ENCODE measurements around the gene SLC9A7.
A peak's percentile ranks its signal among the peaks of the same experiment; 100 is the strongest.

Gene SLC9A7

DNA sequence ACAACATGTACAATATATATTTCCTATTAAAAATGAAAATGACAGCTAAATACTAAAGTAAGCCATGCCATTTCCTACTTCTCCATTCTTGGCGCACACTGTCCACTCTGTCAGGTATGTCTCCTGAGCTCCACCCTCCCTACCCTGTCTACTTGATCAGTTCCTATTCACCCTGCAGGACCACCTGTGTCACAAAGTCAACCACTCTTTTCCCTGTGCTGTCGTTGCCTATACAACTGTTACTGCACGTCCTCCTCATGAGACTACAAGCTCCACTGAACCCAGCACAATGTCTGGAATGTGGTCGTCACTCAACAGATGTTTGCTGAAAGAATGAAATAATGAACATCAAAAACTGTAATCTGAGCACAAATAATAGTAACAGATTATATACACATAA lies 54.9 kb downstream of the SLC9A7 start:
- no peak for DNase-seq (ENCODE audit: low read depth)

DNA sequence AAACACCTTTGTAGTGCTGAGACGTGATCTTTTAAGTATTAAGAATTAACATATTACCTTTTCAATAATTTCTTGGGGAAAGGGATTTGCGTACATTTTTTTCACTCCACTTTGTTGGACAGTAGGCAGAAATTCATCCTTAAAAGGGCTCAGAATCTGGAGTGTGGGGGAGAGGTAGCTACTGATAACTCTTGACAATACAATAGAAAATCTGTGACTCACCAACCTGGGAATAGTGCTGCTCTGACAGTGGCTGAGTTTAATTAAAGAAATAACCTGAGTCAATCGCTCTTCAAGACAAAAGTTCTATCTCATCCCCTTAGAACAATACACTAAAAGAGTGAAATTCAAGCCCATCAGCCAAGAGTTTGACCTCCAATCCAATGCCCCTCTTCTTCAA lies 60.2 kb downstream of the SLC9A7 start:
- DNase-seq (ENCODE audit: low read depth) = no peak

DNA sequence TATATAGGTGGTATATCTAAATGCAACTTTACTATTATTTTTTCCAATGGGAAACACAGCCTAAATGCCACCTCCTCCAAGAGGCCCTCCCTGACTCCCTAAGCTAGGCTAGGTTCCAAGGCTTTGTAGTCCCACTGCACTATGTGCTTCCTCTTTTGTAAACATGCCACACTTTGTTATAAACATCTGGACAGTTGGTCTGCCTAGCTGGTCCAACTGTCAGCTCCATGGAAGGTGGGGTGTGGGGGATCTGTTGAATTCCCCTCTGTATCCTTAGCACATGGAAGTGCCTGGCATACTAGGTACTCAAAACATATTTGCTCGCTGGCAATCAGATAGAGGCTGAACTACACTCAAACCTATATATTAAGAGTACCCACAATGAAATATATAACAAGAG lies 63.4 kb downstream of the SLC9A7 start:
- DNase-seq (ENCODE audit: low read depth) = no peak

DNA sequence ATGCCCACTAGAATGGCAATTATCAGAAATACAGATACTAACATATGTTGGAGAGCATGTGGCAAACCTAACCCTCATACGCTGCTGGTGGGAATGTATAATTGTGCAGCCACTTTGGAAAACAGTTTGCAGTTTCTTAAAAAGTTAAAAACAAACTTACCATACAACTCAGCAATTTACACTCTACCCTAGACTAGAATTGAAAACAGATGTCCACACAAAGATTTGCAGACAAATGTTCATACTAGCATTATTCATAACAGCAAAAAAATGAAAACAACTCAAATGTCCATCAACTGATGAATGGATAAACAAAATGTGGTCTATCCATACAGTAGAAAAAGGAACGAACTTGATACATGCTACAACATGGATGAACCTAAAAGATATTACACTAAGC lies 64.4 kb downstream of the SLC9A7 start:
- no peak for DNase-seq (ENCODE audit: low read depth)

DNA sequence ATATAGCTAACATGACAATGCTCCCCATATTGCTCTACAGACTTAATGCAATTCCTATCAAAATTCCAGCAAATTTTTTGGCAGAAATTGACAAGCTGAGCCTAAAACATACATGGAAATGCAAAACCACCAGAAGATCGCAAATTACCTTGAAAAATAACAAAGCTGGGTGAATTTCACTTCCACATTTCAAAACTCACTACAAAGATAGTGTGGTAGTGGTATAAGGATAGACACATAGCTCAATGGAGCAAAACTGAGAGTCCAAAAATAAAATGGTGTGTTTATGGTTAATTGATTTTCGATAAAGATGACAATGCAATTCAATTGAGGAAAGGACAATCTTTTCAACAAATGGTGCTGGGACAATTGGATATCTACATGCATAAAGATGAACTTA lies 65.8 kb downstream of the SLC9A7 start:
- DNase-seq (ENCODE audit: low read depth) = no peak

DNA sequence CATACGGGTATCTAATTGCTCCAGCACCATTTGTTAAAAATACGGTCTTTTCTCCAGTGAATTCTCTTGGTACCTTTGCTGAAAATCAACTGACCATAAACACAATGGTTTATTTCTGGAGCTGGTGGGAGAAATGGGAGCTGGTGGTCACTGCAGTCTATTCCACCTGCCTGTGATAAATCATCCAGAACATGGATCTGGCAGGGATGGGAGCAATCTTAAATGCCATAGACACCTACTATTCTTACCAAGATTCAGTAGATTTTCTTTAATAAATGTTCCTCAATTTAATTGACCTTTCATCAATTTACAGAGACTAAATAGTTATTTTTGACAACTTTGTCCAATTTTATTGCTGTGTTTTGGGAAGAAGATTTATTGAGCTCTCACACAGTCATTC lies 68.1 kb downstream of the SLC9A7 start:
- no peak for DNase-seq (ENCODE audit: low read depth)

DNA sequence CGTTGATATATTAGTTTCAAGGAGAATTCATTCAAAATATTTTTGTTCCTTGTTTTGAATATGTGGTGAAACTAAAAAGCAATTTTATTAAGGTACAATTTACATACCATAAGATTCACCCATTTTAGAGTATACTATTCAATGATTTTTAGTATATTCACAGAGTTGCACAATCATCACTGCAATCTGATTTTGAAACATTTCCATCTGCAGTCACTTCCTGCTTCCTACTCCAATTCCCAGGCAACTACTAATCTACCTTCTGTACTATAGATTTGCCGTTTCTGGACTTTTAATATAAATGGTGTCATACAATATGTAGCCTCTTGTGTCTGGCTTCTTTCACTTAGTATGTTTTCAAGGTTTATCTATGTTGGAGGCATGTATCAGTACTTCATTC lies 71.3 kb downstream of the SLC9A7 start:
- DNase-seq (ENCODE audit: low read depth) = no peak

DNA sequence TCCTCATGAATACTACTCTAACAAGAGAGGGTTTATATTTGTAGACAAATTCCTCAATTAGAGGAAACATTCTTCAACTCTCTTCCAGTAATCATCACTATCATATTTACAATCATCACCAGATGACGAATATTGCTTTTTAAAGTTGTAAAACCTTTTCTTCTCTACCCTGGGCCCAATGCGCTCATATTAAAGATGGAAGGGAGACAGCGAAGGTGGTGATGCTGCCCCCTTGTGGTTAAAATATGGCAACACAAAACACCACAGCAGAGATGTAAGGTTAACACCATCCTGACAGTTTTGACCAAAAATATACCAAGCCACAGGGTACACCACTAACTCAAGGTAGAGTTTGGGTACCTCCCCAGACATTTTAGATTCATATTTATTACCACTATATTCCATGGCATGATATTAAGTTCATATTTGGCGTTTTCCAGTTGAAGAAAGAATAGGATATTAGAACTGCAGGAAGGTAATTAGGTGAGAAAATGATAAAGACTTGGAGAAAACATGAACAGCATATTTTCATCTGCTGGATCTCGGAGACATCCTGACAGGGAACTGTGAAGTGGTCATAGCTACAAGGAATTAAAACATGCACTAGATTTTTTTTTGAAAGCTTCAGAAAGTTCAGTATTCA lies 72.8 kb downstream of the SLC9A7 start:
- peak; percentile 20 for DNase-seq (ENCODE audit: low read depth)

DNA sequence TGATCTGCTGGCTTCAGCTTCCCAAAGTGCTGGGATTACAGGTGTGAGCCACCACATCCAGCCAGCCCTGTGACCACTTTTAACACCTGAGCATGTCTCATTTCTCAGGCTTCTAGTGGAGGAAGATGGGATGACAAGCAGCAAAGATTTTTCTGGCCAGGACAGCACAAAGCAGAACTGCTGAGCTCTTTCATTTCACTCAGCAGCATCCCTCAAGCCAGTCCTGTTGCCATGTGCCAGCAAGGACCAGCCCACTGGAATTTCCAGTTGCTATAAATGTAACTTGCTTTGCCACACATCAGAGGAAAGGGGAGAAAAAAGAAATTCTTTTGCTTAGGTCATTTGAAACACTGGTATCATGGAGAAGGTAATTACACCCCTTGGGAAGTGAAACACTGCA lies 75.9 kb downstream of the SLC9A7 start:
- DNase-seq (ENCODE audit: low read depth) = no peak

DNA sequence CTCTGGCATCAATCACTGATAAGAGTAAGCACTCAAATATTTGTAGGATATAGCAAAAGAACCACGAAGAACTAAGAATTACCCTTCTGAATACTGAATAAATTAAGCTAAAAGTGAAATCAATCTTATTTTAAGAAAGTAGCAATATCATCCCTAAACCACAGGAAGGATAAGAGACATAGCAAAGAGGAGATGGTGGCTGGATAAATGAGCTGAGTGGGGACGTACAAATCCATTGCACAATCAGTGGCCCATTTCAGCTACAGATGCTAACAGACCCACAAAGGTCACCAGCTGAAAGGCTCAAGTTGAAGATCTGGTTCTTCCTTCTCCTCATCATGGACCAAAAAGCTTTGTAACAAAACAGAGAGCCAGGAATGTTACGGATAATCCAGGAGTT lies 77.1 kb downstream of the SLC9A7 start:
- DNase-seq (ENCODE audit: low read depth) = no peak

DNA sequence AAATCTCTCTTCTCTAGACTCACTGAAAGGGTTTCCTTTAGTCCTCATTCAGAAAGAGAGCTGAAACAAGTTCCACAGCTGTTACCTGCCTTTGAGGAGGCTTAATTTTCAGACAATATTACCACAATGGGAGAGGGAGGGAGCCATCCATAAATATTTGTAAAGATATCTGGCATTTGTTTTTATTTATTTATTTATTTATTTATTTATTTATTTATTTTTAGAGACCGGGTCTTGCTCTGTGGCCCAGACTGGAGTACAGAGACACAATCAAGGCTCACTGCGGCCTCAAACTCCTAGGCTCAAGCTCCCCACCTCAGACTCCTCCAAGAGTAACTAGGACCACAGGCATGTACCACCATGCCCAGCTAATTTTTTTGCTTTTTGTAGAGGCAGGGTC lies 80.7 kb downstream of the SLC9A7 start:
- no peak for DNase-seq (ENCODE audit: low read depth)

DNA sequence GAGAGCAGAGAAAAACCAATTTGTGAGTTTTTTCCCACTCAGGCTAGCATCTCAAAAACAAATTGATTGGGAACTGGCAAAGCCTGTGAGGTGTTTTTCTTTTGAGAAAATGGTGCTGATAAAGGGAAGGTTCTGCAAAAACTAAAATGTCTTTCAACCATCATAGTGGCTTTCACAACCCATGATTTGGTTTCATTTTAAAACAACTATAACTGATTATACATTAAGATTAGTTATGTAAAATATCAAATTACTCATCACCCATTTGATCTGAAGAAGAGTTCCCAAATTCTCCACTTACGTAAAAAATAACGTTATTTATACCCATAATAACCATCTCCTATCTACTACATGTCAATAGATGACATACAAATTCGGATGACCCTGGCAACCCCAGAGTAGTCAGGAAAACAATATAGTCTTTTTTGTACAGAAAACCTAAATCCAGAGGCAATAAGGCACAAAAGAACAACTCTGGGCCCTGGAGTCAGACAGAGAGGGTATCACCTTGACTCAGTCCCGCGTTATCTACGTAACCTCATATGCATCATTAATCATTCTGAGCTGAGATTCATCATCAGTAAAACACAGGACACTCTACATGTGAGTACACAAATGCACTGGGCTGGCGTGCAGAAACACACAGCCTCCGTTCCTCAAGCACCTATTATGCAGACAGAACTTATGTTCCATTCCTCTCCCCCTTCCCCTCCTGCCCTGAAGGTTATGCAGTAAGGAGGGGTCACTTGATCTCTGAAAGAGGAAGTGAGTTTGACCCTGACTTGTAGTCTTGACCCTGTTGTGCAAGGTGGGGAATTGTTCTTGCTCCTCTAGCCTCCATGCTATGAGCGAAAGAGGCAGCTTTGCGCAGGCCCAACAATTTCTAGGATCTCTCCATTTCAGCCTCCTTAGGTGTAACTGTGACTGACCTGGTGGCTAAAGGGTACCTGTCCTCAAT lies 82.2 kb downstream of the SLC9A7 start:
- DNase-seq (ENCODE audit: low read depth) = no peak

DNA sequence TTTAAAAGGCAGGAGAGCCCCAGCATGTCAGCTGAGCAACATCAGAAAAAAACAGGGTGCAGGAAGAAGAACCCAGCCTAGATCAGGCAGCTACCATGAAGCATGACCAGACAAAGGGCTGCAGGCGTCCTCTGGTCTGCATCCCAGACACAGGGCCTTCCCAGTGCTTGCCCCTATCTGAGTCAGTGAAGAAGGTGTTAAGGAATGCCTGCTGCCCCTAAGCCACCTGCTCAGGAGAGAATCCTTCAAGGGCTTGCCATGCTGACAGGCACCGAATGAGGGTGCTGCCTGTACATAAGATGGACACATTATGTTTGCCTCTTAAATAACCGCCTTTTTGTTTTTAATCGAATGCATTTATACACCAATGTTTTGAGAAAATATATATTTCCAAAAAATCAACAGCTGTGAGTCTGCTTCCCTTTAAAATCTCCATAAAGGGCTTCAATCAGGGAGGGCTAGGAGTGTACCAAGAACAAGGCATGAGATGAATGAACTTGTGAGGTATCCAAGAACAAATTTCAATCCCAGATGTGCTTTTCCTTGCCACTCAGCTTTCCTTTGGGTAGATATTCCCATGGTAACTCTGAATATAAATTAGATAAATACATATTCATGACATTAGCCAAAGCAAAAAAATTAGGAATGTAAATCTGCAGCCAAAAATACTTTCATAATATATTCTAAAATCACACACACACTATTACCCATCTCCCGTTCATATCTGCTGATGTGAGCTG lies 85.1 kb downstream of the SLC9A7 start:
- DNase-seq (ENCODE audit: low read depth) = no peak

DNA sequence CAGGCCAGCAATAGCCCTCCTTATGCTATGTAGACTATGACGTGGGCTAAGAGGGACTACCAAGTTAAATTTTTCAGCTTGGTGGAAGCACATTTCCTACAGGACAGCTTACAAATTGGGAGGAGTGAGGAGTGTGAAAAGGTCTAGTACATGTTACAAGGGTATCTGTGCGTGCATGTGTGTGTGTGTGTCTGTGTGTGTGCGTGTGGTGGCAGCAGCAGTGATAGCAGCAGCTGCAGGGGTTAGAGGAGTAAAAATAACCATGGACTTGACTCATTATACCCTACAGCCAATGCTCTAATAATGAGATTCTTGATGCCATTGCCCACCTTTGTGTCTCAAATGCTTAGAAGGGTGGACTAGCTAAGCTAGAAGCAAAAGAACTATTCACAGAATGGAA lies 88.6 kb downstream of the SLC9A7 start:
- DNase-seq (ENCODE audit: low read depth) = no peak

DNA sequence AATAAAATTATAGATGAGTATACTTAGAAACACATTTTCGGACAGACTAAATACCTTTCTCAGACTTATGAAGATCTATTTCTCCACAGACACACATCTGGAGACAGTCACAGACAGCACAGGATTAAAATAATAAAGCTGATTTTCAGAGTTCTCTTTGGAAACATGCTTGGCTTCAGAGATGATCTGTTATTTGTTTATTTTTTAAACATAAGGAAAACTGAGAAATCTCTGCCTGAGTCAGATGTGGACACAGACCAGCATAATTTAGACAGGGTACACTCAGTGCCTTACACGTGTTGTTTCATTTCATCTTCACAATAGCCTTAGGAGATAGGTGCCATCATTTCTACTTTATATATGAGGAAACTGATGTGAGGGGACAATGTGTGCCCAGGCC lies 92.1 kb downstream of the SLC9A7 start:
- DNase-seq (ENCODE audit: low read depth) = no peak

DNA sequence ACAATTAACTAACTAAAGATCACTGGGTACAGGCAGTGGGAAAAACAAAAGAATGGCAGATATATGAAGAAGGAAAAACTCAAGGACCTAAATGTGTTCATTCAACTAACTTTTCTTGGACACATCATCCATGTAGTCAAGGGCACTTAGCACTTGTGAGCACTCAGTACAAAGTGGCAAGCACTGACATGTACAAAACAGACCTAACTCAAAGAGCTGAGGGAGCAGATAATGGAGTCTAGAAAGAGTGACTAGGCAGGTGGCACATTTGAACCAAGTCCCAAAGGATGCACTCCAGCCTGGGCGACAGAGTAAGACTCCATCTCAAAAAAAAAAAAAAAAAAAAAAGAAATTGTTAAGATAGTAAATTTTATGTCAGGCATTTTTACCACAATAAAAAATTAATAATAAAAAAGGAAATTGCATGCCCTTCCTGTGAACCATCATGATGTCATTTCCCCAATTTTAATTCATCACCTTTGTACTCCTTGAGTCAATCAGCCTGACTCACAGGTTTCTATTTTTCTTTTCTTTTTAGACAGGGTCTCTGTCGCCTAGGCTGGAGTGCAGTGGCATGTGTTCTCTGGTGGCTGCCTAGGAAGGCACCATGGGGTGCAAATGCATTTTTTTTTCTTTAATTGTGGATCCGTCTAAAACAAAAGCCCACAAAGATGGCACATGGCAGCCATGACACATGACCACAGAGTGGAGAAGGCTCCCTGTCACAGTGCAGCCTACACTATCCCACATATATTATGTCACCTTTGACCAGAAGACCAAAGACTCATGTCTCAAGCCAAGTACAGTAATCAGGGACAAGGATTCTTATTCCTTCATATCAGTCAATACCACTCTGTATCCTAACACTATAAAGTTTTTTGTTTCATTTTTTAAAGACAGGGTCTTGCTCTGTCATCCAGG lies 93.4 kb downstream of the SLC9A7 start:
- no peak for DNase-seq (ENCODE audit: low read depth)

DNA sequence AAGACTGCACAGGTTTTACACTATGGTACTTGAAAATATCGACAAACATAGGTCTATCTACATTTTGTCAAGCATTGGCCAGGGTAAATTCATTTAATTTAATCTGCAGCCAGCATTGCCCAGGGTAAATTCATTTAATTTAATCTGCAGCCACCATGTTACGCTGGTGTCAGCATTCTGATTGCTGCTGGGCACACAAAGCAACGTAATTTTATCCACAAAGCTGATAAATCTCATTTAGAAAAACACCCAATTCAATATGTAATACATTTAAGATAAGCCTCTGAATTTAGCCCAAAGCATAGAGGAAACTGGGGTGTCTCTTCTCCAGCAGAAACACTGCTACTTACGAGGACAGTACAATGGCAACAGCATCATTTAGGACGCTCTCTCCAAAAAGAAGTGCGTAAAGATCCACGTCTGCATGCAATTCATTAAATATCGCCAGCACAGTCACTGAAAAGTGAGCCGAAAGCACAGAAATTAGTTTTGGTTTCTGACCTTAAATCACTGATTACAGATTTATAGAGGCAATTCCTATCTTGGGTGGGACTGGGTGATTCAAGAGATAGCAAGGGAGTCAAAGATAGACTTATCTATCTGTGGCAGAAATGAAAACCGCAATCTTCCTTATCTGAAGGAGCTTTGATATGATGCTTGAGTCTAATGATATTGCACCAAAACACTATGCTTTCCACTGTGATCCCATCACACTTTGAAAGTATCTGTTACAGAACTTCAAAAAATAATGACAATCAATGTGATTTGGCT lies 96.5 kb downstream of the SLC9A7 start:
- no peak for DNase-seq (ENCODE audit: low read depth)

DNA sequence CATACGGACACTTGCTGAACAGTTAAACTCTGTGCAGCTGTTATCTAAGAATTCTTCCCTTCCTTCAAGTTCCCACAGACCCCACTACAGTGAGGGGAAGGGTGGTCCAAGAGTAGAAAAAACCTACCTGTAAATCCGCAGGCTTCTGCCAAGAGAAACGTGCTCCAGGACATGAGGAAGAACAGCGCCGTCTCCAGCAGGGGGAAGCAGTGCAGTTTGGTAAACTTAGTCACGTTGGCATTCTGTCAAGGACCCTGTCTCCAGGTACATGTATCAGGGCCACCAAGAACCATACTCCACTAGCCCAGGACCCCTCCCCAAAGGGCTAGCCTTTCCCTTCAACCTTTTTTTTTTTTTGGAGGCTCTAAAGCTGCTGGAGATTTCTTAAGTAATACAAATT lies 105.4 kb downstream of the SLC9A7 start:
- no peak for DNase-seq (ENCODE audit: low read depth)

DNA sequence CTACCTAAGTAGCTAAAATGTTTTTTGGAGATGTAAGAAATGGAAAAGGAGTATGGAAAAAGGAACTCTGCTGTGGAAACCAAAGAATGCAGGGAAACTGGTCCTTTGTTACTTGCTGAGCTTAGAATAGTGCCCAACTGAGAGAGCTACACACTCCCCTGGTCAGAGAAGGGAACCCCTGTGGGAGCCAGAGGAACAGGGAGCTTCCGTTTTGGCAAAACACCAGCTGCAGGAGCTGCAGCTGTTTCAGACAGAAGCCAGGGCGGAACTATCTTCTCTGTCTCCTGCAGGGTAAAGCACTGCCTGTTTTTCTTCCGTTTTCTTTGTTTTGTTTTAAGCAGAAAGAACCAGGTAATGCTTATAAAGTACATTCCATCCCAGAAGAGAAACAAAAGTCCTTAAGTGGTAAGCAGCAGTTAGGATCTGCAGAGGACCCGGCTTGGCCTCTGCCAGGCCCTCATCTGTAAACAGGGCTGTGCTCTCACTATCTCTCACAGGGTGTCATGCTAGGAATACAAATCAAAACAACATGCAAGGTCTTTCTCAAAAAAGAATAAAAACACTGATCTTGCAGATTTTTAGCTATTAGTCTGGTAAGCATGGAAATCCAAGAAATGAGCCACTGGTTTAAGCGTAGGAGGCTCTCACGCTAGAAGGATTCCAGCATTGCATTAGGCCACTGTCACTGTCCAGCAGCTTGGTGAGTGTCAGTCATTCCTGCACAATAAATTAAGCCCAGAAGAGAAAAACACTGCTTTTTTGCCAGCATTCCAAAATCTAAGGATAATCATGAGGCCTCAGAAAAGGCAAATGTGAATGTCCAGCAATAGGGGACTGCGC lies 109.3 kb downstream of the SLC9A7 start:
- DNase-seq (ENCODE audit: low read depth) = no peak

DNA sequence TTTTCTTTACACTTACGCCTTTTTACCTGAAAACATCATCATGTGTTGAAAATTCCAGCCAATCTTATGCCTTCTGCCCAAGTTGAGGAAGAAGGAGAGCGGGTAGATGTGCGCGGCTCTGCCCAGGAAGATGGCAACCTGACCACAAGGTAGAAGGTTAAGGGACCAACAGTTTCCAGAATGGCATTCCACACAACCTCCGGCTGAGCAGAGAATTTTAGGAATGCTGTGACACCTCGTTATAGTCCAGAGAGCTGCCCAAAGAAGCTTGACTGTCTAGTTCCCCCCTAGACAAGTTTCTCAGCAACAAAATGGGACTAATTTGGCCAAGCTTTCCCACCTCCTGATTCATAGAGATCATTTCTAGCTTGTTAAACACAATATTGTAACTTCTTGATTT lies 110.3 kb downstream of the SLC9A7 start:
- no peak for DNase-seq (ENCODE audit: low read depth)

Measured in activated gamma-delta T cell treated with anti-CD3 and anti-CD28 coated beads, Interleukin-2, amount 50 U/mL, for 16 hours (primary cell).